Activated CD8-positive, alpha-beta T cell treated with anti-CD3 and anti-CD28 coated beads, Interleukin-2, amount 10 ng/mL, durations not matched to agents 7 days and 5 days (primary cell): Measurements from ENCODE around the gene FTSJ1. TPM values are rescaled to one million over a fixed set of nuclear protein-coding genes. Genes with fewer than 3 reads are reported as not detected.

Source experiments
- ATAC-seq: fragments of 150-1000 bp; cut with Tn5 transposase; one replicate; pipeline ENCODE4 v1.10.0; 2021; ENCODE audit warnings: moderate library complexity
- CTCF ChIA-PET: fragments of 350-600 bp; sonication (Branson Sonifier 250); formaldehyde crosslinking; loops from one replicate; lab custom pipeline; 2021; ENCODE audit warnings: antibody characterized with exemption; lab: Charles Lee
- POLR2A ChIA-PET: fragments of 350-600 bp; sonication (Branson Sonifier 250); formaldehyde crosslinking; loops from one replicate; lab custom pipeline; 2021; ENCODE audit warnings: antibody characterized with exemption; lab: Charles Lee
- DNase-seq: peaks from one replicate; pipeline ENCODE4 v3.0.0-alpha.2; 2020
- H3K27ac Mint-ChIP-seq: one replicate; pipeline ENCODE4 v1.8.0; 2021; ENCODE audit warnings: mild to moderate bottlenecking, mixed read lengths
- H3K27me3 Mint-ChIP-seq: one replicate; pipeline ENCODE4 v1.8.0; 2021; ENCODE audit warnings: low read depth, mixed read lengths
- H3K36me3 Mint-ChIP-seq: one replicate; pipeline ENCODE4 v1.8.0; 2021; ENCODE audit warnings: low read depth, mixed read lengths
- H3K4me1 Mint-ChIP-seq: one replicate; pipeline ENCODE4 v1.8.0; 2021; ENCODE audit warnings: low read depth, mixed read lengths
- H3K4me3 Mint-ChIP-seq: one replicate; pipeline ENCODE4 v1.8.0; 2021; ENCODE audit warnings: mild to moderate bottlenecking, mixed read lengths
- H3K9me3 Mint-ChIP-seq: one replicate; pipeline ENCODE4 v1.8.0; 2022; ENCODE audit warnings: mixed read lengths; ENCODE audit not compliant: insufficient read depth
- total RNA-seq, 2 experiments: library from RNA; stranded (reverse); gene quantifications; one replicate each; pipeline ENCODE4 v1.2.3, GENCODE V29; 2021

The FTSJ1 gene
- total RNA-seq, 2 experiments from 2014 or later = 64.9 to 72.0 TPM

- no peak for ATAC-seq
- no peak overlapping the region for H3K4me3 Mint-ChIP-seq
- peaks cover 2% of the 10 kb centered on the region for H3K36me3 Mint-ChIP-seq
- ChIA-PET POLR2A (interaction anchor here (0.5 kb wide), 1 partner anchor 54 kb away, joined by 3 read pairs; no protein-coding TSS in a partner anchor), CTCF (no interaction called here)
- no peak for DNase-seq
- no peaks in the 10 kb centered on the region for H3K27me3 Mint-ChIP-seq
- H3K4me1 Mint-ChIP-seq = peaks cover under 1% of the 10 kb centered on the region
- no peaks in the 10 kb centered on the region for H3K9me3 Mint-ChIP-seq
- H3K27ac Mint-ChIP-seq = no peak overlapping the region
Measured at GRCh38 chrX:48504261-48504660, 28.3 kb downstream of the FTSJ1 start.

DNA sequence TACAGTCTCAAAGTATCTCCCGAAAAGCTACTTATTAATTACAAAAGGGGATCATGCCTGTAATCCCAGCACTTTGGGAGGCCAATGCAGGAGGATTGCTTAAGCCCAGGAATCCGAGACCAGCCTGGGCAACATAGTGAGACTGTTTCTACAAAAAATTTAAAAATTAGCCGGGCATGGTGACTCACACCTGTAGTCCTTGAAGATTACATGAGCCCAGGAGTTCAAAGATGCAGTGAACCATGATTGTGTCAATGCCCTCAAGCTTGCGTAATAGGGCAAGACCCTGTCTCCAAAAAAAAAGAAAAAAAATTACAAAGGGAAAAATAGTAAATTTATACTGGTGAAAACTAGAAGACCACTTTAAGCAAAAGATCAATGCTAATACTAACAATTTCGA, 29.5 kb downstream of the FTSJ1 start:
- CTCF ChIA-PET = no interaction called here
- peaks cover 13% of the 10 kb centered on the region for H3K4me1 Mint-ChIP-seq
- ATAC-seq = no peak
- H3K36me3 Mint-ChIP-seq = peaks cover 5% of the 10 kb centered on the region
- no peak overlapping the region for H3K27ac Mint-ChIP-seq
- H3K4me3 Mint-ChIP-seq = no peak overlapping the region
- POLR2A ChIA-PET = no interaction called here
- H3K9me3 Mint-ChIP-seq = no peaks in the 10 kb centered on the region
- H3K27me3 Mint-ChIP-seq = no peaks in the 10 kb centered on the region
- DNase-seq = no peak

GRCh38 chrX:48507246-48507645, 31.2 kb downstream of the FTSJ1 start:
- Mint-ChIP-seq H3K27ac (no peak overlapping the region), H3K9me3 (no peaks in the 10 kb centered on the region), H3K4me1 (peaks cover 29% of the 10 kb centered on the region), H3K36me3 (peaks cover 15% of the 10 kb centered on the region), H3K27me3 (no peaks in the 10 kb centered on the region), H3K4me3 (peak overlapping the region; percentile 10)
- ATAC-seq (no peak), DNase-seq (no peak)
- ChIA-PET POLR2A (no interaction called here), CTCF (interaction anchor here (1.8 kb wide), 1 partner anchor 33 kb away, joined by 5 read pairs; no protein-coding TSS in a partner anchor)

DNA sequence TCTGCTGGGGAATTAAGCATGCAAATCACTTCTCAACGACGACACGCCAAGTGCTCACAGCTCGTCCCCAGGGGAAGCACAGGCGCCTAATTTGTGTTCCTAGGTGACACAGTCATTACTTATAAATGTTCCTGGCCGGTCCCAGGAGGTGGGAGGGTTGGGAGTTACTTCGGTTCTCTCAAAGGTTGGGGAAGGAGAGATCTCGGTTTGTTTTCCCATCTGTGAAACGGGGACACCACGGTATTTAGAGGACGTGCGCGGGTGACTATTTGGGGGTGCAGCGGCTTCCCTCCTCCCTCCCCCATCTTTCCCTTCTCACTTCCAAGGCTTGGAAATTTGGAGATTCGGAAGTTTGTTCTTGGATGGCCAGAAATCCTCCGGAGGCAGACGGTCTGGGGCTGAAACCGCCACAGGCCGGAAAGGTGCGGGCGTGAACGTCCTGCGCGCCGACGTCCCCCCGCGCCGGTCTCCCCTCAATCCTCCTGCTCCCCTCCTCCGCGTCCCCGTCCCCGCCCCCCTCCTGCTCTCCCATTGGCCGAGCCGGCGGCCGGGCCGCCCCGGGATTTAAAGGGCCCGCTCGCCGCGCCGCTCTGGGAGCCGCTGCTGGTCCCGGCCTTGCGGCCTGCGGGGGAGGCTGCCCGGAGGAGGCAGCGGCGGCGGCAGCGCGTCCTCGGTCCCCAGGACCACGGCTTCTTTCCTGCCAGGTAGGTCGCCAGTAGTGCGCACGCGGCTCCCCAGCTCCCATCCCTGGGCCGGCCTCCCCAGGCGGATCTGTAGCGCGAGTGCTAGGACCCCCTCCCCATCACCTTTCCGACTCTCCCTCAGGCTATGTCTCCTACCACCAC, 32.6 kb downstream of the FTSJ1 start, which contains the start of gene PORCN:
Gene PORCN (plus strand): TSS at position 593 of the 845 bp plus-strand sequence. CDS start 829 bp downstream, outside the sequence.
- ATAC-seq (peak; percentile 96), DNase-seq (peak; percentile 86)
- POLR2A ChIA-PET = interaction anchor here (0.8 kb wide), 1 partner anchor 46 kb away, joined by 3 read pairs; no protein-coding TSS in a partner anchor
- CTCF ChIA-PET = interaction anchor here (1.8 kb wide), 1 partner anchor 34 kb away, joined by 5 read pairs; no protein-coding TSS in a partner anchor
- Mint-ChIP-seq H3K4me3 (peak within 1 kb of the TSS; percentile 88), H3K27ac (peak within 1 kb of the TSS; percentile 85), H3K4me1 (peaks cover 30% of the 10 kb centered on the region), H3K36me3 (peaks cover 18% of the 10 kb centered on the region), H3K27me3 (no peaks in the 10 kb centered on the region), H3K9me3 (no peaks in the 10 kb centered on the region)

GRCh38 chrX:48509245-48509590, 33.2 kb downstream of the FTSJ1 start:
- ChIA-PET CTCF (no interaction called here), POLR2A (no interaction called here)
- DNase-seq = no peak
- Mint-ChIP-seq H3K9me3 (no peaks in the 10 kb centered on the region), H3K27me3 (no peaks in the 10 kb centered on the region), H3K4me1 (peaks cover 30% of the 10 kb centered on the region), H3K4me3 (peak overlapping the region; percentile 88), H3K27ac (peak overlapping the region; percentile 85), H3K36me3 (peaks cover 18% of the 10 kb centered on the region)
- peak; percentile 14 for ATAC-seq

GRCh38 chrX:48509619-48510018, 33.6 kb downstream of the FTSJ1 start:
- ATAC-seq (peak; percentile 12), DNase-seq (no peak)
- Mint-ChIP-seq H3K36me3 (peaks cover 20% of the 10 kb centered on the region), H3K27me3 (no peaks in the 10 kb centered on the region), H3K4me3 (peak overlapping the region; percentile 88), H3K4me1 (peaks cover 30% of the 10 kb centered on the region), H3K9me3 (no peaks in the 10 kb centered on the region), H3K27ac (peak overlapping the region; percentile 85)
- CTCF ChIA-PET = no interaction called here
- POLR2A ChIA-PET = no interaction called here

DNA sequence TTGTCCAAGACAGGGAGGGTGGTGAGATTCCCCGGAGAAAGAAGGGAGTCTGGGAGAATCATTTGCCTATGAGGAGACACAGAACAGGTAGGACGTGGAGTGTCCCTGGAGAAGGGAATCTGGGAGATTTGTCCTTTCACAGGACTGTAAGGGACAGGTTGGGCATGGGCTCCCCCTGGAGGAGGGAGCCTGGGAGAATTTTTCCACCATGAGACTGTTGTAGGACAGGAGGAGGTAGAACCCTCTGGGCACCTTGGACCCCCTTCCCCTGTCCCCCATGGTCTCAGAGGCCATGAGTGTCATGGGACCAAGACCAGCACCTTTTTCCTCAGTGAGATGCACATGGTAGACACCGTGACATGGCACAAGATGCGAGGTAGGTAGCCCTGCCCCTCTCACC, 35.6 kb downstream of the FTSJ1 start:
- no peak overlapping the region for H3K4me3 Mint-ChIP-seq
- no peaks in the 10 kb centered on the region for H3K27me3 Mint-ChIP-seq
- H3K9me3 Mint-ChIP-seq = no peaks in the 10 kb centered on the region
- H3K36me3 Mint-ChIP-seq = peaks cover 29% of the 10 kb centered on the region
- POLR2A ChIA-PET = no interaction called here
- no peak for ATAC-seq
- peak overlapping the region; percentile 66 for H3K27ac Mint-ChIP-seq
- CTCF ChIA-PET = no interaction called here
- DNase-seq = no peak
- peaks cover 38% of the 10 kb centered on the region for H3K4me1 Mint-ChIP-seq

- Mint-ChIP-seq H3K27ac (no peak overlapping the region), H3K9me3 (no peaks in the 10 kb centered on the region), H3K4me3 (no peak overlapping the region), H3K36me3 (peaks cover 29% of the 10 kb centered on the region), H3K27me3 (no peaks in the 10 kb centered on the region), H3K4me1 (peaks cover 45% of the 10 kb centered on the region)
- CTCF ChIA-PET = no interaction called here
- DNase-seq = no peak
- POLR2A ChIA-PET = no interaction called here
- no peak for ATAC-seq
Measured at GRCh38 chrX:48512371-48512935, 36.5 kb downstream of the FTSJ1 start.

- DNase-seq (no peak), ATAC-seq (no peak)
- Mint-ChIP-seq H3K4me1 (peaks cover 47% of the 10 kb centered on the region), H3K27me3 (no peaks in the 10 kb centered on the region), H3K27ac (no peak overlapping the region), H3K4me3 (no peak overlapping the region), H3K36me3 (peaks cover 28% of the 10 kb centered on the region), H3K9me3 (no peaks in the 10 kb centered on the region)
- POLR2A ChIA-PET = interaction anchor here (0.7 kb wide), 1 partner anchor 8 kb away, joined by 4 read pairs; the partner anchor contains the start of gene EBP
- CTCF ChIA-PET = no interaction called here
Measured at GRCh38 chrX:48513670-48514069, 37.7 kb downstream of the FTSJ1 start.

DNA sequence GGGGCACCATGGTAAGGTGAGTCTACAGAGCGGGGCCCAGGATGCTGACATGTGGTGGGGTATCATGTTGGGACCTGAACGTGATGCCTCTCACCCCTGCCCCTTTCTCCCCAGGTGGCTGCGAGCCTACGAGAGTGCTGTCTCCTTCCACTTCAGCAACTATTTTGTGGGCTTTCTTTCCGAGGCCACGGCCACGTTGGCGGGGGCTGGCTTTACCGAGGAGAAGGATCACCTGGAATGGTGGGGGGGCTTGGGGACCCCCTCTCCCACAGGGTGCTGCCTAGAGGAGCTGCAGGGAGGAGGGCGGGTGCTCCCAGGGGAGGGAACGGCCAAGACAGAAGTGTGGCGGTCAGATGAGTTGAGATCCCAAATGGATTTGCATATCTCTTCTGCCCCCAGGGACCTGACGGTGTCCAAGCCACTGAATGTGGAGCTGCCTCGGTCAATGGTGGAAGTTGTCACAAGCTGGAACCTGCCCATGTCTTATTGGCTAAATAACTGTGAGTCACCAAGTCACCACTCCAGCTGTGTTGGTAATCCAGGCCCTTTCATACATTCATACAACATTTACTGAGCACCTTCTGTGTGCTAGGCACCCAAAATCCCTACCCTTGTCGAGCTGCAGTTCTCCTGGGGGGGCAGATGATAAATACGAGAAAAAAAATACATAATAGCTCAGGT, 38.3 kb downstream of the FTSJ1 start:
- no peak overlapping the region for H3K27ac Mint-ChIP-seq

GRCh38 chrX:48514868-48515460, 39.0 kb downstream of the FTSJ1 start:
- Mint-ChIP-seq H3K9me3 (no peaks in the 10 kb centered on the region), H3K27ac (no peak overlapping the region), H3K36me3 (peaks cover 33% of the 10 kb centered on the region), H3K4me1 (peaks cover 47% of the 10 kb centered on the region), H3K4me3 (no peak overlapping the region), H3K27me3 (no peaks in the 10 kb centered on the region)
- ATAC-seq (no peak), DNase-seq (no peak)
- POLR2A ChIA-PET = no interaction called here
- CTCF ChIA-PET = no interaction called here

More for the DNA sequence above, 38.3 kb downstream of the FTSJ1 start:
- no peaks in the 10 kb centered on the region for H3K27me3 Mint-ChIP-seq
- no peaks in the 10 kb centered on the region for H3K9me3 Mint-ChIP-seq
- ChIA-PET POLR2A (no interaction called here), CTCF (no interaction called here)
- H3K36me3 Mint-ChIP-seq = peaks cover 30% of the 10 kb centered on the region
- H3K4me1 Mint-ChIP-seq = peaks cover 47% of the 10 kb centered on the region
- H3K4me3 Mint-ChIP-seq = no peak overlapping the region
- DNase-seq (no peak), ATAC-seq (no peak)
